Mucosa of descending colon (tissue), 3 donors: ENCODE data around the gene EZR. TPM values are rescaled to one million over a fixed set of nuclear protein-coding genes. Genes with fewer than 3 reads are reported as not detected.
"Not testable (repeated sequence)": the region's sequence is repeated elsewhere in the genome, so short reads cannot be mapped to it uniquely, and the experiment has no call there.

ENCODE experiments used
- ATAC-seq: fragments of 200-7000 bp; cut with Tn5 transposase; one replicate; pipeline ENCODE4 v1.9.1; 2020; ENCODE audit warnings: mild to moderate bottlenecking, moderate library complexity
- DNase-seq, 3 donors: peaks; one replicate each; pipeline ENCODE4 v3.0.0-alpha.2; 2020
- H3K36me3 ChIP-seq: fragments of 200-600 bp; one replicate; pipeline ENCODE4 v1.8.0; 2021; ENCODE audit warnings: low read depth, mild to moderate bottlenecking
- H3K4me1 ChIP-seq: fragments of 200-600 bp; one replicate; pipeline ENCODE4 v1.8.0; 2021; ENCODE audit warnings: low read depth, mild to moderate bottlenecking
- H3K4me3 ChIP-seq: fragments of 200-600 bp; one replicate; pipeline ENCODE4 v1.8.0; 2021; ENCODE audit warnings: mild to moderate bottlenecking
- H3K9me3 ChIP-seq: fragments of 200-600 bp; one replicate; pipeline ENCODE4 v1.8.0; 2021; ENCODE audit warnings: mild to moderate bottlenecking
- intact Hi-C, 2 donors: fragments of 100-400 bp; cut with DNase I in 1 of 2; cut with micrococcal nuclease in 1 of 2; formaldehyde crosslinking; loops; one replicate each; pipeline versions ENCODE4 v1.11.0 to v1.11.1; 2022; cut with DNase I, micrococcal nuclease
- total RNA-seq, 3 donors: library from RNA; stranded (reverse); fragmentation: NEBNext Ultra II Directional in 2 of 3; extraction: Animal tissue kit (Norgen Biotek cat#: 25700) in 2 of 3; gene quantifications; one replicate each; pipeline versions ENCODE4 v1.2.1 to v1.2.4, GENCODE V29; 2021 to 2023
- TF ChIP-seq, protein P1 (sequence below): fragments of 200-600 bp; IDR thresholded peaks from one replicate; pipeline ENCODE4 v1.8.0; 2022; ENCODE audit warnings: antibody characterized with exemption, mild to moderate bottlenecking
- donor health status: DM: no; HTN: no; CAD: no; lungs with moderate emphysema.
- donor health status: DM: no; HTN: no; CAD: no.
- donor health status: DM: no; HTN: yes; CAD: no.

Gene EZR
- total RNA-seq, 3 donors from 2014 or later: 220 to 421 (median 334) TPM

DNA sequence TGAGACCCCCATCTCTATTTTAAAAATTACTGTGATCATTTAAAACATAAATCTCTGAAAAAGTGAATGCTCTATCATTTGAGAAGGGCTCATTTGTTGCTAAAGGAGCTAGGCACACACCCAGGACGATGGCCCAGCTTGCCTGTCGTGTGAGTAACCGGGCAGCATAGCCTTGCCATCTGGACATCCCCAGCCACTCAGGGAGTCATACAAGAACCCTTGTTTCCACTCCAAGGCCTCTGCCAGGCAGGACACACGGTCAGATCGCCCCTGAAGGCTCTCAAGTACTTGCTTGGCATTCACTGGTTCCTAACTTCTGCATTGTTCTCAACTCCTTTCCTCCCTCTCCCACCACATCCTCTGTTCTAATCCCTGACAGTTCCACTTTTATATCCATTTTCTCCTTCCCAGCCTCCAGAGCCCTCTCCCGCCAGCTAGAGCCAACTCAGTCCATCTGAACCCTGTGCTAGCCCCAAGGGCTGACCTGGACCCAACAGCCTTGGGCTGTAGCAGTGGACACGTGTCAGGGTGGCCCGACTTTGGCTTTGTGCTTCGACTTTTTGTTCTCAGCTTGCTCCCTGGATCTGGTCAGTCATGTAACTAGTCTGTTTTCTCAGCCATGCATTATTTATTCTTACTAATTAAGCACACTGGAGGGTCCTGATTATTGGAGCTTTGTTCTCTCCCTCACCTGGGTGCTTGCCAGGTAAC lies 15.7 kb upstream of the EZR start:
- TF ChIP-seq, protein P1, sequence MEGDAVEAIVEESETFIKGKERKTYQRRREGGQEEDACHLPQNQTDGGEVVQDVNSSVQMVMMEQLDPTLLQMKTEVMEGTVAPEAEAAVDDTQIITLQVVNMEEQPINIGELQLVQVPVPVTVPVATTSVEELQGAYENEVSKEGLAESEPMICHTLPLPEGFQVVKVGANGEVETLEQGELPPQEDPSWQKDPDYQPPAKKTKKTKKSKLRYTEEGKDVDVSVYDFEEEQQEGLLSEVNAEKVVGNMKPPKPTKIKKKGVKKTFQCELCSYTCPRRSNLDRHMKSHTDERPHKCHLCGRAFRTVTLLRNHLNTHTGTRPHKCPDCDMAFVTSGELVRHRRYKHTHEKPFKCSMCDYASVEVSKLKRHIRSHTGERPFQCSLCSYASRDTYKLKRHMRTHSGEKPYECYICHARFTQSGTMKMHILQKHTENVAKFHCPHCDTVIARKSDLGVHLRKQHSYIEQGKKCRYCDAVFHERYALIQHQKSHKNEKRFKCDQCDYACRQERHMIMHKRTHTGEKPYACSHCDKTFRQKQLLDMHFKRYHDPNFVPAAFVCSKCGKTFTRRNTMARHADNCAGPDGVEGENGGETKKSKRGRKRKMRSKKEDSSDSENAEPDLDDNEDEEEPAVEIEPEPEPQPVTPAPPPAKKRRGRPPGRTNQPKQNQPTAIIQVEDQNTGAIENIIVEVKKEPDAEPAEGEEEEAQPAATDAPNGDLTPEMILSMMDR: no peak
- DNase-seq (no peak), ATAC-seq (no peak)
- H3K4me3 ChIP-seq: no peak overlapping the region
- H3K4me1 ChIP-seq: peaks cover 8% of the 10 kb centered on the region
- intact Hi-C loops: no loop called here
- H3K9me3 ChIP-seq: no peaks in the 10 kb centered on the region
- no peaks in the 10 kb centered on the region for H3K36me3 ChIP-seq

- H3K4me3 ChIP-seq, ATAC-seq, H3K4me1 ChIP-seq, H3K9me3 ChIP-seq, intact Hi-C loops, DNase-seq, H3K36me3 ChIP-seq: not testable (repeated sequence)
These were observed 13.6 kb upstream of the EZR start for GRCh38 chr6:158832807-158833206.

GRCh38 chr6:158832026-158832425 lies 12.9 kb upstream of the EZR start:
- H3K4me3 ChIP-seq: no peak overlapping the region
- DNase-seq (no peak), ATAC-seq (no peak)
- H3K9me3 ChIP-seq: no peaks in the 10 kb centered on the region
- no peaks in the 10 kb centered on the region for H3K36me3 ChIP-seq
- TF ChIP-seq, protein P1: no peak
- peaks cover 8% of the 10 kb centered on the region for H3K4me1 ChIP-seq
- intact Hi-C loops: no loop called here

DNA sequence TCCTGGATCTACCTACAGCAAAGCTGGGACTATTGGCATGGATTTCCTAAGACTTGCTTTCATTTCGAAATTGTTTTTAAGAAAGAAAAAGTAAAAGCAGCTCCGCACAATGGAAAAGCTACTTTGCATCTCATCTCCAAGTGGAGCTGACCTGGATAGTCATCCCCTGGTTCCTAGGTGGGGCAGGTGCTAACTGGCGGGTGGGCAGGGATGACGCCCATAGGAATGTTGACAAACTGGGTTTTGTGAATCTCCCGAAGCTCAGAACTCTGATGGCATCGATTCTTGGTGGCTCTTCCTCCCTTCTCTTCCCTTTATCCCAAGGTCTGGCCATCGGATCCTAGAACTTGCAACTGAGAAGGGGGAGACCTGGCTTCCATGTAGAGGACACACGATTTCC lies 12.4 kb upstream of the EZR start:
- intact Hi-C loops: no loop called here
- Histone ChIP-seq H3K9me3 (no peaks in the 10 kb centered on the region), H3K36me3 (no peaks in the 10 kb centered on the region), H3K4me3 (no peak overlapping the region), H3K4me1 (peaks cover 8% of the 10 kb centered on the region)
- ATAC-seq: no peak
- TF ChIP-seq, protein P1: no peak
- DNase-seq: no peak

DNA sequence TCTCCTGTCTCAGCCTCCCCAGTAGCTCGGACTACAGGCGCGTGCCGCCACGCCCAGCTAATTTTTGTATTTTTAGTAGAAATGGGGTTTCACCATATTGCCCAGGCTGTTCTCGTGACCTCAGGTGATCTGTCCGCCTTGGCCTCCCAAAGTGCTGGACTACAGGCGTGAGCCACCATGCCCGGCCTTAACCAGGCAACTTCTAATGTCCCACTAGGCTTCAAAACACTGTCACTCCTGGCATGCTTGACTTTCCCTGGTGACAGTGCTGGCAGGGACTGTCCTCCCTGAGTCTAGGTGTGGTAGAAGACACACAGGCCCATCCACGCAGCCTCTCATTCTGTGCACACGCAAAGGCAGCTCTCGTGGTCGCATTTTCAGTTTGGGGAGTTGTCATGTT lies 11.6 kb upstream of the EZR start:
- H3K4me1 ChIP-seq: peaks cover 3% of the 10 kb centered on the region
- ATAC-seq (no peak), DNase-seq (no peak)
- H3K36me3 ChIP-seq: no peaks in the 10 kb centered on the region
- H3K9me3 ChIP-seq: no peaks in the 10 kb centered on the region
- H3K4me3 ChIP-seq: no peak overlapping the region
- TF ChIP-seq, protein P1: no peak
- intact Hi-C loops: no loop called here

GRCh38 chr6:158828807-158829206 lies 9.6 kb upstream of the EZR start:
- intact Hi-C loops: no loop called here
- ATAC-seq (no peak), DNase-seq (no peak)
- Histone ChIP-seq H3K9me3 (no peaks in the 10 kb centered on the region), H3K4me3 (no peak overlapping the region), H3K36me3 (no peaks in the 10 kb centered on the region), H3K4me1 (no peaks in the 10 kb centered on the region)
- TF ChIP-seq, protein P1: no peak
